ENCODE data around the gene MEOX1. TPM values are rescaled to one million over a fixed set of nuclear protein-coding genes. Genes with fewer than 3 reads are reported as not detected.

Gene MEOX1
- total and polyA plus RNA-seq, 2 donors (not counting 1 experiment from before 2014, with no cell fraction given) = not detected

- H3K4me2 ChIP-seq (ENCODE audit: extremely low read depth, insufficient read depth, low read length) = peak overlapping the region; percentile 30
- H3K27me3 ChIP-seq (ENCODE audit: control insufficient read depth, insufficient read depth, low read length) = peaks cover 6% of the 10 kb centered on the region
- no peaks in the 10 kb centered on the region for H4K20me1 ChIP-seq (ENCODE audit: control insufficient read depth, extremely low read depth, insufficient read depth, low read length)
- H3K4me1 ChIP-seq (ENCODE audit: control insufficient read depth, extremely low read depth, insufficient read depth, low read length) = no peaks in the 10 kb centered on the region
- no peaks in the 10 kb centered on the region for H3K9me3 ChIP-seq (ENCODE audit: control insufficient read depth, insufficient read depth, low read depth, low read length)
- H3K4me3 ChIP-seq (replicated peaks in 1 of 4; ENCODE audit: control extremely low read depth in 1 of 4, insufficient read depth in 1 of 4, low read depth in 3 of 4, low read length in 4 of 4) = no peak overlapping the region
- no peak for DNase-seq (ENCODE audit: low read depth in 2 of 2)
- no peak overlapping the region for H3K9ac ChIP-seq (ENCODE audit: insufficient read depth, low read length)
- no peak overlapping the region for H3K27ac ChIP-seq (ENCODE audit: insufficient read depth, low read length)
- TF ChIP-seq CTCF (conservative IDR thresholded peaks at IDR 0.05 in 1 of 2, IDR thresholded peaks at IDR 0.05 in 1 of 2; ENCODE audit: low read depth in 1 of 2, low read length in 2 of 2) (no peak), EZH2 (IDR thresholded peaks at IDR 0.05; ENCODE audit: low read length, missing control alignments) (no peak)
- H2AFZ ChIP-seq (ENCODE audit: low read length) = no peak overlapping the region
- no peaks in the 10 kb centered on the region for H3K36me3 ChIP-seq (ENCODE audit: control insufficient read depth, insufficient read depth, low read length)
- no peaks in the 10 kb centered on the region for H3K79me2 ChIP-seq (ENCODE audit: control insufficient read depth, insufficient read depth, low read length)
Measured at GRCh38 chr17:43627653-43628052, 34.1 kb downstream of the MEOX1 start.

GRCh38 chr17:43626023-43626422, 35.7 kb downstream of the MEOX1 start:
- H3K4me3 ChIP-seq (replicated peaks in 1 of 4; ENCODE audit: control extremely low read depth in 1 of 4, insufficient read depth in 1 of 4, low read depth in 3 of 4, low read length in 4 of 4) = no peak overlapping the region
- H3K27ac ChIP-seq (ENCODE audit: insufficient read depth, low read length) = no peak overlapping the region
- H4K20me1 ChIP-seq (ENCODE audit: control insufficient read depth, extremely low read depth, insufficient read depth, low read length) = no peaks in the 10 kb centered on the region
- TF ChIP-seq CTCF (conservative IDR thresholded peaks at IDR 0.05 in 1 of 2, IDR thresholded peaks at IDR 0.05 in 1 of 2; ENCODE audit: low read depth in 1 of 2, low read length in 2 of 2) (no peak), EZH2 (IDR thresholded peaks at IDR 0.05; ENCODE audit: low read length, missing control alignments) (no peak)
- no peak for DNase-seq (ENCODE audit: low read depth in 2 of 2)
- H3K9me3 ChIP-seq (ENCODE audit: control insufficient read depth, insufficient read depth, low read depth, low read length) = no peaks in the 10 kb centered on the region
- H2AFZ ChIP-seq (ENCODE audit: low read length) = no peak overlapping the region
- H3K4me1 ChIP-seq (ENCODE audit: control insufficient read depth, extremely low read depth, insufficient read depth, low read length) = no peaks in the 10 kb centered on the region
- no peak overlapping the region for H3K9ac ChIP-seq (ENCODE audit: insufficient read depth, low read length)
- H3K79me2 ChIP-seq (ENCODE audit: control insufficient read depth, insufficient read depth, low read length) = no peaks in the 10 kb centered on the region
- H3K27me3 ChIP-seq (ENCODE audit: control insufficient read depth, insufficient read depth, low read length) = peaks cover 6% of the 10 kb centered on the region
- no peak overlapping the region for H3K4me2 ChIP-seq (ENCODE audit: extremely low read depth, insufficient read depth, low read length)
- H3K36me3 ChIP-seq (ENCODE audit: control insufficient read depth, insufficient read depth, low read length) = no peaks in the 10 kb centered on the region

GRCh38 chr17:43625606-43626005, 36.1 kb downstream of the MEOX1 start:
- no peak overlapping the region for H3K27ac ChIP-seq (ENCODE audit: insufficient read depth, low read length)
- peaks cover 6% of the 10 kb centered on the region for H3K27me3 ChIP-seq (ENCODE audit: control insufficient read depth, insufficient read depth, low read length)
- DNase-seq (ENCODE audit: low read depth in 2 of 2) = no peak
- no peak overlapping the region for H3K4me2 ChIP-seq (ENCODE audit: extremely low read depth, insufficient read depth, low read length)
- no peaks in the 10 kb centered on the region for H3K36me3 ChIP-seq (ENCODE audit: control insufficient read depth, insufficient read depth, low read length)
- H3K4me3 ChIP-seq (replicated peaks in 1 of 4; ENCODE audit: control extremely low read depth in 1 of 4, insufficient read depth in 1 of 4, low read depth in 3 of 4, low read length in 4 of 4) = no peak overlapping the region
- TF ChIP-seq CTCF (conservative IDR thresholded peaks at IDR 0.05 in 1 of 2, IDR thresholded peaks at IDR 0.05 in 1 of 2; ENCODE audit: low read depth in 1 of 2, low read length in 2 of 2) (no peak), EZH2 (IDR thresholded peaks at IDR 0.05; ENCODE audit: low read length, missing control alignments) (no peak)
- no peak overlapping the region for H2AFZ ChIP-seq (ENCODE audit: low read length)
- H4K20me1 ChIP-seq (ENCODE audit: control insufficient read depth, extremely low read depth, insufficient read depth, low read length) = no peaks in the 10 kb centered on the region
- H3K4me1 ChIP-seq (ENCODE audit: control insufficient read depth, extremely low read depth, insufficient read depth, low read length) = no peaks in the 10 kb centered on the region
- no peaks in the 10 kb centered on the region for H3K9me3 ChIP-seq (ENCODE audit: control insufficient read depth, insufficient read depth, low read depth, low read length)
- H3K9ac ChIP-seq (ENCODE audit: insufficient read depth, low read length) = no peak overlapping the region
- no peaks in the 10 kb centered on the region for H3K79me2 ChIP-seq (ENCODE audit: control insufficient read depth, insufficient read depth, low read length)

Measured in fibroblast of lung (primary cell).